ENCODE measurements around the gene CPA5. TPM values are rescaled to one million over a fixed set of nuclear protein-coding genes. Genes with fewer than 3 reads are reported as not detected.
A peak's percentile ranks its signal among the peaks of the same experiment; 100 is the strongest.

CPA5 gene
- total and polyA plus RNA-seq, 2 experiments from 2014 or later, result 0.98 TPM; not detected in 1

DNA sequence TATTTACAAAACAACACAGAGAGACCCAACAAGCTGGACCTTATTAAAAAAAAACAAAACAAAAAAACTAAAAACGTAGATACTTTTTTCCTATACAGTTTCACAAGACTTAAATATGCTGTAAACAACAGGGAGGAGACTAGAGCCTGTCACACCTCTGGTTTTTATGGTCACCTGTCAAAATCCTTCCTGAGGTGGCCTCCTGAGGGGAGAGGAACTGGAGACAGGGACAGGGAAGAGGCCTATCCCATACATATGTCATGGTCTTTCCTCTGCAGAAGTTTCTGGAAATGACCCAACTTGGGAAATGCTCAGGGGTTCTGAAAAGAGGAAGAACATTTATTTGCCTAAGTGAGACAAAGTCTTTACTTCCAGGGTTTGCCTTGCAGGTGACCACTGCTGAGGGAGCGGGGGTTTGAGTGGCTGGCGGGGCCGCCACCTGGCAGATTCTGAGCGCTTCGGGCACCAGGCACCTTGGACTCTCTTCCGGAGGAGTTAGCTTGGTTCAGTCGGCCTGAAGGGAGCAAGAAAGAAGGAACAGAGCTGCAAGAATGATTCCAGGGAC is 54.0 kb downstream of the CPA5 start:
- TF ChIP-seq, protein P1, sequence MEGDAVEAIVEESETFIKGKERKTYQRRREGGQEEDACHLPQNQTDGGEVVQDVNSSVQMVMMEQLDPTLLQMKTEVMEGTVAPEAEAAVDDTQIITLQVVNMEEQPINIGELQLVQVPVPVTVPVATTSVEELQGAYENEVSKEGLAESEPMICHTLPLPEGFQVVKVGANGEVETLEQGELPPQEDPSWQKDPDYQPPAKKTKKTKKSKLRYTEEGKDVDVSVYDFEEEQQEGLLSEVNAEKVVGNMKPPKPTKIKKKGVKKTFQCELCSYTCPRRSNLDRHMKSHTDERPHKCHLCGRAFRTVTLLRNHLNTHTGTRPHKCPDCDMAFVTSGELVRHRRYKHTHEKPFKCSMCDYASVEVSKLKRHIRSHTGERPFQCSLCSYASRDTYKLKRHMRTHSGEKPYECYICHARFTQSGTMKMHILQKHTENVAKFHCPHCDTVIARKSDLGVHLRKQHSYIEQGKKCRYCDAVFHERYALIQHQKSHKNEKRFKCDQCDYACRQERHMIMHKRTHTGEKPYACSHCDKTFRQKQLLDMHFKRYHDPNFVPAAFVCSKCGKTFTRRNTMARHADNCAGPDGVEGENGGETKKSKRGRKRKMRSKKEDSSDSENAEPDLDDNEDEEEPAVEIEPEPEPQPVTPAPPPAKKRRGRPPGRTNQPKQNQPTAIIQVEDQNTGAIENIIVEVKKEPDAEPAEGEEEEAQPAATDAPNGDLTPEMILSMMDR (IDR thresholded peaks at IDR 0.05; ENCODE audit: low read depth, low read length), result no peak
- no peaks in the 10 kb centered on the region for H3K27me3 ChIP-seq
- no peak overlapping the region for H3K4me3 ChIP-seq
- no peak for DNase-seq (ENCODE audit: low read depth in 1 of 2, low spot score in 1 of 2)
- no peaks in the 10 kb centered on the region for H3K4me1 ChIP-seq (ENCODE audit: low read depth)
- no peaks in the 10 kb centered on the region for H3K36me3 ChIP-seq
- no peaks in the 10 kb centered on the region for H3K9me3 ChIP-seq (ENCODE audit: low read depth)
- H3K27ac ChIP-seq, result no peak overlapping the region

GRCh38 chr7:130400120-130400572 is 55.5 kb downstream of the CPA5 start:
- Histone ChIP-seq H3K36me3 (no peaks in the 10 kb centered on the region), H3K27me3 (no peaks in the 10 kb centered on the region), H3K27ac (no peak overlapping the region), H3K4me1 (ENCODE audit: low read depth) (no peaks in the 10 kb centered on the region), H3K4me3 (no peak overlapping the region), H3K9me3 (ENCODE audit: low read depth) (no peaks in the 10 kb centered on the region)
- TF ChIP-seq, protein P1 (IDR thresholded peaks at IDR 0.05; ENCODE audit: low read depth, low read length), result no peak
- DNase-seq (ENCODE audit: low read depth in 1 of 2, low spot score in 1 of 2), result peak in 1 of 2 donors; percentile 85

- Histone ChIP-seq H3K4me3 (no peak overlapping the region), H3K4me1 (ENCODE audit: low read depth) (no peaks in the 10 kb centered on the region), H3K27me3 (no peaks in the 10 kb centered on the region), H3K27ac (no peak overlapping the region), H3K9me3 (ENCODE audit: low read depth) (no peaks in the 10 kb centered on the region), H3K36me3 (no peaks in the 10 kb centered on the region)
- no peak for DNase-seq (ENCODE audit: low read depth in 1 of 2, low spot score in 1 of 2)
- TF ChIP-seq, protein P1 (IDR thresholded peaks at IDR 0.05; ENCODE audit: low read depth, low read length), result no peak
Measured at GRCh38 chr7:130401101-130401500, 56.5 kb downstream of the CPA5 start.

DNA sequence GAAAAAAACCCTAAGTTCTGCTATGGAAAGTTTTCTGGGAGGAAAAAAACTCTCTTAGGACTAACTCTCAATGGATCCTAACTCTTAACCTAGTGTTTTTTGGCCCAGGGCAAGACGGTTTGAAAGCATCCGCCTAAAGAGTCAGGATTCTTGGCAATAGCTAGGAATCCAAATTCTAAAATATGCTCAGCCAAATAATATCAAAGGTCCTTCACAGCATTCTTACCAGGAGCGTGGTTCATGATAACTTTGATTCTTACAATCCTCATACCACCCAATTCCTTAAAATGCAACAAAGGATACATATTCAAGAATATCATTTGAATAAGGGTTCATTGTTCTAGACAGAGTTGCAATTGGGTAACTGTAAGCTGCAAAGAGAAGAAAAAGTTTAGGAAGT is 57.0 kb downstream of the CPA5 start:
- TF ChIP-seq, protein P1 (IDR thresholded peaks at IDR 0.05; ENCODE audit: low read depth, low read length), result no peak
- Histone ChIP-seq H3K4me1 (ENCODE audit: low read depth) (no peaks in the 10 kb centered on the region), H3K4me3 (no peak overlapping the region), H3K27ac (no peak overlapping the region), H3K9me3 (ENCODE audit: low read depth) (no peaks in the 10 kb centered on the region), H3K36me3 (no peaks in the 10 kb centered on the region), H3K27me3 (no peaks in the 10 kb centered on the region)
- peak in 1 of 2 donors; percentile 50 for DNase-seq (ENCODE audit: low read depth in 1 of 2, low spot score in 1 of 2)

DNA sequence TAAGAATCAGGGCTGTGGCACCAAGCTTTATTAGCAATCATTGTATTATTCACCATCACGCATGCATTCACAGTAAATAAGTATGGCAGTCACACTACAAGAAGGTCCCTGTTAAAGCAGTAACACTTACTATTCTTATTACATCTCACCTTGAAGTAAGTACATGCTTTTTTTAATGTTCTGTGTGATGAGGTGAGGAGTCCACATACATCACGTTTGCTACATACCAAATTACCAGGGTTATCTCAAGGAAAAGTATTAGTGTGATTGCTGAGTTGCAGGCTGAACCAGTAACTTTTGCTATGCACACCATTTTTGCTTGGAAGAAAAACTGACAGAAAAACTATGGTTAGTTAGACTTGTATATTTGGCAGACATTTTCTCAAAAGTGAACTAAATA is 60.4 kb downstream of the CPA5 start:
- TF ChIP-seq, protein P1 (IDR thresholded peaks at IDR 0.05; ENCODE audit: low read depth, low read length), result no peak
- H3K4me3 ChIP-seq, result no peak overlapping the region
- DNase-seq (ENCODE audit: low read depth in 1 of 2, low spot score in 1 of 2), result no peak

More for the DNA sequence above, 60.4 kb downstream of the CPA5 start:
- Histone ChIP-seq H3K36me3 (no peaks in the 10 kb centered on the region), H3K9me3 (ENCODE audit: low read depth) (no peaks in the 10 kb centered on the region), H3K27me3 (no peaks in the 10 kb centered on the region), H3K27ac (no peak overlapping the region), H3K4me1 (ENCODE audit: low read depth) (peaks cover 15% of the 10 kb centered on the region)

Measured in cardiac muscle cell (in vitro differentiated cells and primary cell).